GM19372 (cell line): Measurements from ENCODE around the gene GAST.
"Not testable (repeated sequence)": the region's sequence is repeated elsewhere in the genome, so short reads cannot be mapped to it uniquely, and the experiment has no call there.

Source experiments
- ATAC-seq: cut with Tn5 transposase; IDR thresholded peaks from one replicate; pipeline ENCODE4 v1.9.1; 2021; ENCODE audit warnings: mild to moderate bottlenecking, low read depth, moderate library complexity; ENCODE audit not compliant: unreplicated experiment

GAST gene, protein sequence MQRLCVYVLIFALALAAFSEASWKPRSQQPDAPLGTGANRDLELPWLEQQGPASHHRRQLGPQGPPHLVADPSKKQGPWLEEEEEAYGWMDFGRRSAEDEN

DNA sequence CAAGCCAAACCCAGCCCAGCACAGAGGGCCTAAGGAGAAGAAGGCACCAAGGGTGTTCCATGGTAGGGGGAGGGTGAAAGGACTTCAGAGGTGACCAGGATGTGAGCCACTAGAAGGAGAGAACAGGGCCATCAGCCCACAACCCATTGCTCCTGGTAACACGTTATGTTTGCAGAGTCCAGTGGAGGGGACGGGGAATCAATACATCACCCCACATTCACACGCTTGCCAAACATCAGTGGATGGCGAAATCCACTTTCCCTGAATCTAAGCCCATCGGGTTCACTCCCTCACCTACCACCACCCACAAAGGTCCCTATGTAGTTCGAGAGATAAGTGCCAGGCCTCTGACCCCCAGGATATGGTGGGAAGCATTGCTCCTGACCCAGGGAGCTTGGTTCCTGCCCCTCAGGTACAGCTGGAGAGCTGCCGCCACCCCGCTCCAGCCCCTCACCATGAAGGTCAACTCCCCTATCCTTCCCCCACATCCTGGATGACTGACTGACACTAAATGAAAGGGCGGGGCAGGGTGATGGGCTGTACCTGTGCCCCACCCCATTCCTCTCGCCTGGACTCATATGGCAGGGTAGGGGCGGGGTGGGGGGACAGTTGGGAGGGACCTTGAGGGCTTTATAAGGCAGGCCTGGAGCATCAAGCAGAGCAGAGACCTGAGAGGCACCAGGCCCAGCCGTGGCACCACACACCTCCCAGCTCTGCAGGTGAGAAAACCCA, at the start of gene GAST:
Gene GAST (plus strand): TSS at position 663 of the 732 bp plus-strand sequence. CDS start 3,106 bp downstream, outside the sequence.
- no peak for ATAC-seq

DNA sequence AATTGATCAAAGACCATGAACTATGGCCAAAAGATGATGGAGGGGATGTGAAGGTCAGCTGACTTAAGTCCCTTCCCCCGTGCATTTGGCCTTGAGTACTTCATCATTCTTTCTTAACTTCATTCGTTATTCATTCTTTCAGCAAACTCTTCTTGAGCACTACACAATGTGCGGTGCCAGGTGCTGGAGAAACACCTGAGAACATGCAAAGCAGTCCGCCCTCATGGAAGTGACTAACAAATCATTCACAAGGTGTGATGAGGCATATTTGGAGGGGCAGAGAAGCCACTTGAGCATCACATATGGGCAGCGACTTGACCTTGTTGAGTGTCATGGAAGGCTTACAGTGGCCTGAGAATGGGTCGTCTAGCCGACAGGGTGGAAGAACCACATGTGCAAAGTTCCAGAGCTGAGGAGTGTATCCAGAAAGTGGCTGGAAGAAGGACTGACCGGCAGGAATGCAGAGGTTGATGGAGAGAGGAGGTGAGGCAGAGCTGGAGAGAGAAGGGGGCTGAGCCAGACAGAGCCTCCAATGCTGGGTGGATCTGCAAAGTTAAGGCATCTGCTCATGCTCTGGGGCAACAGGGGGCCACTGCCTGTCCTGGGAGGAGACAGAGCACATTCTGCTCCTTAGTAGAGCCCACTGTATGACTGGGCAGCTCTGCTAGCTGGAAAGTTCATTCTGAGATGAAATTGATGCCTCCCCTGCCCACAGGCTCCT, 48.5 kb upstream of the GAST start:
- no peak for ATAC-seq

DNA sequence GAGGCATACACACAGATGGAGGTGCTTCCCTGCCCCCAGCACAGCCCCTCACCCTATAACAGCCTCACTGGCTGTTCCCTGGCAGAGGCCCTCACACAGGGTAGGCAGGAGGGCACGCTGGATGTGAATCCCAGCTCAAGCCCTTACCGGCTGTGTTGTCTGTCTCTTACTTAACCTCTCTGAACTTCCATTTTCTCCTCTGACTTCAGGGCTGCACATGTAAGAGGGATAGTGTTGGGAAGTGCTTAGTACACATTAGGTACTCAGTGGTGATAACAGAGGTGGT, 48.0 kb upstream of the GAST start:
- ATAC-seq, result no peak

DNA sequence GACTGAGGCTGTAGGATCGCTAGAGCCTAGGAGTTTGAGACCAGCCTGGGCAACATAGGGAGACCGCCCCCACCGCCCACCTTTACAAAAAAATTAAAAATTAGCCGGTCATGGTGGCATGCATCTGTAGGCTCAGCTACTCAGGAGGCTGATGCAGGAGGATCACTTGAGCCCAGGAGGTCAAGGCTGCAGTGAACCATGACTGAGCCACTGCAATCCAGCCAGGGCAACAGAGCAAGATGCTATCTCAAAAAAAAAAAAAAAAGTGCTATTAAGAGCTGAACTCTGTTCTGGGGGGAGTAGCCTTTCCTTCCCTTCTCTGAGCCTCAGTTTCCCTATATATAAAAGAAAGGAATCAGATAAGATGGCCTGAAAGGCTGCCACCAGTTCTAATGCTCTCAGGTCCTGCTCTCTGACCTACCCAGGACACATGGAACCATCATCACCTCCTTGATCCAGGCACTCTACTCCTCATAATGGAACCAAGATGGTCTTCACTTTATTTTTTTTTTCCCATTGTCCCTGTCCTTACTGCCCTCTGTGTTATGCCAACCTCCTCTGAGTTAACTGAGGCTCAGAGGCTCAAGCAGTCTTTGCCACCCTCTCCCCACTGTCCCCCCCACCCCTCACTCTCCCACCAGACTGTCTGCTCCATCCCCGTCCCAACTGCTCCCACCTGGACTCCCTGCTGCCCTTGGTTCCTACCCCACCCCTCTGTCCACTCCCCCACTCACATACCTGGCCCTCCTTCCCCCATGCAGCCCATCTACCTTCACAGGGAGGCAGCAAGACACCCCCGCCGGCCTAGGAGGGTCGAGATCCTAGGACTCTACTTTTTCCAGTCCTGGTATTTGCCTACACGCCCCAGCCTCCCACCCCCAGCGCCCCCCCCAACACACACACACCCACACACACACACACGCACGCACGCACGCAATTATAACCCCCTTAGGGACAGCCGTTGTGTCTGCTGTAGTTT, 47.3 kb upstream of the GAST start:
- no peak for ATAC-seq

DNA sequence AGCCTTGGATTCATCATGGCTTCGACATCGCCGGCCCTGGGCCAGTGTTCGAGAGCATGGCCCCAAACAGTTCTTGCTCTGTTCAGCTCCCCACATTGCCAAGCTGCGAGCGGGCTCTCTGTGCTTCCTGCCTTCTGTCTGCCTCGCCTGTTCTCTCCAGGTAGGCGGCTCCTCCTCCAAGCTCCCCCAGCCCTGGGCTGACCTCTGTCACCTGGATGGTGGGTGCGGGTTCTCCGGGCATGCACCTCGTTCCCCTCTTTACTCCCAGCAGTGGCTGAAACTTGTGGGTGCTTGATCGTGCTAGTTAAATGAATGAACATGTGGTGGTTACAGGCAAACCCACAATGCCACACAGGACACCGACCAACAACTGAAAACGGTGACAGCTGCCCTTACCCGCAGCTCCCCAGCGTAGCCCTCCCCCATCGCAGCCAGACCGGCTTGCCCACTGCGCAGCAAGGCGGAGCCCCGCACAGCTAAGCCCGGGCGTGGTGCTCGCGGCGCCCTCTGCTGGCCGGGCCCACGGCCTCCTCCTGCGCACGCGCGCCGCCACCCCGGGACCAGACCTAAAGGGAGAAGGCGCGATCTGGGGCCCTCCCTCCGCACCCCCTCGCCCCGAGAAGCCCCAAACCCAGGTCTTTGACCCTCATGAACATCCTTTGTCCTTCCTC, 46.4 kb upstream of the GAST start:
- ATAC-seq, result peak; percentile 59

DNA sequence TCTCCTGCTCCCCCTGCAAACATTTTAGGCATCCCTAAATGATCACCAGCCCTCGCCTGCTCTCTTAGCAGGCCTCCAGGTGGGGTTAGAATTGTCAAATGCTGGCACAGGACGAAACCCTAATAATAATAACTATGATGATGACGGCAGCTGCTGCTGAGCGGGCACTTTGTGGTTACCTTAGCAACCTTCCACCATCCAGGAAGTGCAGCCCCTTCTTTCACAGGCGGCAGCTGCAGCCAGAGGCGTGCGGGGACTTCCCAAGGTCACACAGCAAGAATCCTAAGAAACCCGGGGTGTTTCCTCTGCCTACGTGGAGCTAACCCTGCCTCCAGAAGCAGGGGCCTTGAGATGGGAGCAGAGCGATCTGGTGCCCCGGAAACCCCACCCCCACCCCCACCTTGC, 45.9 kb upstream of the GAST start:
- peak; percentile 29 for ATAC-seq

DNA sequence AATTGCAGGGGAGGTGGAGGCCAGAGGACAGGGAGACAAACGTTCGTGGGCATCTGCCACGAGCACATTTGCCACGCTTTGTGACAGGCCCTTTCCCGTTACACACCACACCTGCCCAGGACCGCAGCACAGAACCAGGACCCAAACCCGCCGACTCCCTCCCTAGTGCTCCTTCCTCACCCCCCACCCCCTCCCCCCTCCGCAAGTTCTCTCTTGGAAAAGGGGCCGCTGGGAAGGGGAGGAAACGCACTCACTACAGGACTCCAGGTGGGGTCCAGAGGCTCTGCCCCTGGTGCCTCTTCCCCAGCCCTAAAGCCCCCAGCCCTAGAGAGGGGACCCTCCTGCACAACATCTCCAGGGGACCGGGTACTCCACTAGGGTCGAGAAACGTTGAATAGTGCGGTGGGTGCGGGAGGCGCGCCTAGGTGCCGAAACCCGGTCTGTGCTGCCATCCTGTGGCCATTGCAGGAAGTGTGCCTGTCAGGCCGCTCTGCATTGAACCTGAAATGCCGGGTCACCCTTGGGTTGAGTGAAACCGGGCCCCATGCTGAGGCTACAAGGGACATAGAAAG, 45.3 kb upstream of the GAST start:
- ATAC-seq, result no peak

DNA sequence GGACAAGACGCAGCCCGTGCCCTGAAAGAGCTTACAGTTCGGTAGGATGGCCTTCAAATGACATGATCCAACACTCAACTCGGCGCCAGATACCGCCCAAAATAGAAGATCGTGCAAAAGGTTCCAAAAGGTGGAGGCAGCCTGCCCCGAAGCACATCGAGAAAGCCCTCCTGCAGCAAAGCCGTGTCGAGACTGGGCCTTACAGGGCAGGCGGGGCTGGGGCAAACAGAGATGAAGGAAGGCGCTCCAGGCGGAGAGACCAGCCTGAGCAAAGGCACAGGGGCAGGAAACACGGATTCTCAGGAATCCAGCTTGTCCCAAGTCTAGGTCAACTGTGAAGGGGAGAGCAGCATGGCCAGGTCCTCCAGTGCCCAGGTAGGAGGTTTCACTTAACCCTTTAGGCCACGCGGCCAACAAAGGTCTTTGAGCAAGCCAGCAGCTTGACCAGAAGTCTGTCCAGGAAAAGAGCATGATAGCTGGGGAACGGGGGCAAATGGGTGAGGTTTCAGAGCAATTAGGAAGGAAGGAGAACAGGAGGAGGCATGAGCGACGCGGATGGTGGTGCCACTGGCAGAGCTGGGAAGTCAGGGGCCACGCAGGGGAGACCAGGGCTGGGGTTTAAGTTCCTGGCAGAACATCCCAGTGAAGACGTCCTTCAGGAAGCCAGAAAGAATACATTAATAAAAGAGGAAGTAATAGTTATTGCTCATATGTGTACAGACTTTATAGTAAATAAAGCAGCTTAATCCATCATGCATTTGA, 44.7 kb upstream of the GAST start:
- no peak for ATAC-seq

DNA sequence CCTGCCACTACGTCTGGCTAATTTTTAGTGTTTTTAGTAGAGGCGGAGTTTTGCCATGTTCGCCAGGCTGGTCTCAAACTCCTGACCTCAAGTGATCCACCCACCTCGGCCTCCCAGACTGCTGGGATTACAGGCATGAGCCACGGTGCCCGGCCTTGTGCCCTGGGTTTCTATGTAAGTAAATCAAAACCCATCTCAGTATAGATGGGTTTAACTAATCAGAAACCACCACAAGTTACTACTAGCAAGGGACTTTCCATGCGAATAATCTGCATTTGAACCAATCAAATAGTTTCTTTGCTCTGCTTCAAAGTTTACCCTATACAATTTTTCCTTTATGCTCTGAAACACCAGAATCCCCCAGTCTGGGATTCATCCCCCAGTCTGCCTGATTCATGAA, 40.0 kb upstream of the GAST start:
- ATAC-seq, result no peak

DNA sequence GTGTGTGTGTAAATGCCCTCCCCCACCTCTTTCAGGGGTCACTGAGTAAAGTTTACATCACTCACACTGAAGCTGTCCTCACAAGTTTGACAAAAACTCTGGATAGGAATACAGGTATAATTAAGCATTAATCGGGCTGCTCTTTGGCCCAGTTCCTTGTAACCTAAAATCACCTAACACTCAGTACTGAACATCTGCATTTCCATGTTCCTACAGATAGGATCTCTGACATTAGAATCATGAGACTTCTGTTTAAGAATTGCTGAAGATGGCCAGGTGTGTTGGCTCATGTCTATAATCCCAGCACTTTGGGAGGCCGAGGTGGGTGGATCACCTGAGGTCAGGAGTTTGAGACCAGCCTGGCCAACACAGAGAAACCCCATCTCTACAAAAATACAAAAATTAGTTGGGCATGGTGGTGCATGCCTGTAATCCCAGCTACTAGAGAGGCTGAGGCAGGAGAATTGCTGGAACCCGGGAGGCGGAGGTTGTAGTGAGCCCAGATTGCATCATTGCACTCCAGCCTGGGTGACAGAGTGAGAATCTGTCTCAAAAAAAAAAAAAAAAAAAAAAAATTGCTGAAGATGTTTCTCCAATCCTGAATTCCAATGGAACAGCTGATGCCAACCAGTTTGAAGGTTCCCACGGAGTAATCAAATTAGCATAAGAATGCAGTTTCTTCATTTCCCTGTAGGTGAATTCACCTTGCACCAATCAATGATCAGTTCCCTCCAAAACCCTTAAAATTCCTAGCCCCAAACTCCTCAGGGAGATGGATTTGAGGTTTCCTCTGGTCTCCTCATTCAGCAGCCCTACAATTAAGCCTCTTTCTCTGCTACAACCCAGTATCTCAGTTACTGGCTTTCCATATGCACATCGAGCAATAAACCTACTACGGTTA, 36.7 kb upstream of the GAST start:
- ATAC-seq, result not testable (repeated sequence)

DNA sequence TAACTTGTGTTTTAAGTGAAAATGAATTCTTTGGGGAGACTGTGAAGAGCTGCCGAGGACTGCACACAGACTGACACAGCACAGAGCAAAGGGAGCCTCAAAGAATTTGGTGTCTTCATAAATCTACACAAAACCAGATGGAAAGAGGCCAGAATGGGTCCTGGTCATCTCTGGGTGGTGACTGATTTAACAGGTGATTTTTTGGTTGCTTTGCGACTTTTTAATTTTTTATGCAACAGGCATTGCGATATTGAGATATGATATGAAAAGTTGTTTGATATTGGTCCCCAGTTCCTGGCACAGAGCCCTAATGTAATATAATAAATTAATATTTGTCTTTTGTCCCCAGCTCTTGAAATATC, 36.1 kb upstream of the GAST start:
- ATAC-seq, result no peak

DNA sequence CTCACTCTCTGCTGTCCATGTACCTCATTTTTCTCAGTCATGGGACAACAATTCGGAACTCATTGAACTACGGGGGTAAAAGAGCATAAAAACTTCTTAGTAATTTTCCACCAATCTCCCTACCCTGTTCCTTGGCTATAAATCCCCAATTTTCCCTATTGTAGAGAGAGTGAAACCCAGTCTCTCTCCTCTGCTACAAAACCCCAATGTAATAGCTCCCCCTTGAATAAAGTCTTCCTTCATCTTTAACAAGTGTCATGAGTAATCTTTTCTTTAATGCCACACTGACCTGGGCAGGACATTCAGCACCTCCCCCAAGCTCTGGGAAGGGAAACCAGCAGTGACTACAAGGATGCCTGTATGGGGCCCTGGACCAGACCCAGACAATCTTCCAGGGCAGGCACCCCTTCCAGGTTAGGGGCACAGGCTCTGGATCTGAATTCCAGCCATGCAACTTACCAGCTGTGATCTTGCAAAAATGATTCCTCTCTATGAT, 33.7 kb upstream of the GAST start:
- ATAC-seq, result peak; percentile 12

DNA sequence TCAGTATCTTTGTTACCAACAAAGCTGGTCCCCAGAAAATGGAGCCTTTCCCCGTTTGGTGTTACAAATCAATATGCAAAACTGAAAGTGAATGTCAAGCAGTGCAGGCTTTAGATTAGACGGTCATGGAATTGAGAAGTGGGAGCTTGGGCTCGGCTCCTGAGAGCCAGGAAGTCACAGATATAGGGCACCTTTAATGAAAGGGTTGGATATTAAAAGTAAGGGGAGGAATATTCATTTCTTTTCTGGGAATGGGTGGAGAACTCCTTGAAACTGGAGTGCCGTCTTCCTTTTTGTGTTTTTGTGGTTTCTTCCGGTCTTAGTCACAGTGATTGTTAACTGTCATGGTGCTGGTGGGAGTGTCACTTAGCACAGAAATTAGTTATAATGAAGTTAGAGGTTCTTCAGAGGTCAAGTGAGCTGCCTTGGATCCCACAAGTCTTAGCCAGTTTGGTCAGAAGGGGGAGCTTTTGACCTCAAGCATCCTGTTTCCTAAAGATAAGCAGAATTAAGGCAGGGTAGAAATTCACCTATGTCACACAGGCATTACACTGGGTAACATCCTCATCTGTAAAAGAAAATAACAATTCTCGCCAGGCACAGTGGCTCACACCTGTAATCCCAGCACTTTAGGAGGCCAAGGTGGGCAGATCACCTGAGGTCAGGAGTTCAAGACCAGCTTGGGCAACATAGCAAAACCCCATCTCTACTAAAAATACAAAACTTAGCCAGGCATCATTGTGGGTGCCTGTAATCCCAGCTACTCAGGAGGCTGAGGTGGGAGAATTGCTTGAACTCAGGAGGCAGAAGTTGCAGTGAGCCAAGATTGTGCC, 33.0 kb upstream of the GAST start:
- ATAC-seq, result peak; percentile 60

DNA sequence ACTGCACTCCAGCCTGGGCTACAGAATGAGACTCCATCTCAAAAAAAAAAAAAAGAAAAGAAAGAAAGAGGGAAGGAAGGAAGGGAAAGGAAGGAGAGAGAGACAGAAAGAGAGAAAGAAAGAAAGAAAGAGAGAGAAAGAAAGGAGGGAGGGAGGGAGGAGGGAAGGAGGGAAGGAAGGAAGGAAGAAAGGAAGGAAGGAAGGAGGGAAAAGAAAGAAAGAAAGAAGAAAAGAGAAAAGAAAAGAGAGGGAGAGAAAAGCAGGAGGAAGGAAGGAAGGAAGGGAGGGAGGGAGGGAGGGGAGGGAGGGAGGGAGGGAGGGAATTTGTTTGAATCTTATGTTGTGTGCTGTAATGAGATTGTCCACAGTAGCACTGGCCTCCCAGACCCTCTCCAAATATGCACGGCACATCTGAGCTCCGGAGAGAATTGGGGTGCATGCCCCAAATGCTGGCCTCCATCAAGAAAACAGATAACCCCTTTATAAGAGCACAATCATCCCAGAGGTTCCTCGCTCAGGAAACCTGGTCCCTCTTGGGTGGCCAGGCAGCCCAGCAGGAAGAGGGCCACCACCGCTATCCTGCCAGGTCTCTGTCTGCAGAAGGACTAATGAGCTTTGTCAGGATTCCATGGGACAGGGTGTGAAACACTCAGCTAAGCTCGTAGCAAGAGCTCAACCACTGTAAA, 32.2 kb upstream of the GAST start:
- no peak for ATAC-seq

DNA sequence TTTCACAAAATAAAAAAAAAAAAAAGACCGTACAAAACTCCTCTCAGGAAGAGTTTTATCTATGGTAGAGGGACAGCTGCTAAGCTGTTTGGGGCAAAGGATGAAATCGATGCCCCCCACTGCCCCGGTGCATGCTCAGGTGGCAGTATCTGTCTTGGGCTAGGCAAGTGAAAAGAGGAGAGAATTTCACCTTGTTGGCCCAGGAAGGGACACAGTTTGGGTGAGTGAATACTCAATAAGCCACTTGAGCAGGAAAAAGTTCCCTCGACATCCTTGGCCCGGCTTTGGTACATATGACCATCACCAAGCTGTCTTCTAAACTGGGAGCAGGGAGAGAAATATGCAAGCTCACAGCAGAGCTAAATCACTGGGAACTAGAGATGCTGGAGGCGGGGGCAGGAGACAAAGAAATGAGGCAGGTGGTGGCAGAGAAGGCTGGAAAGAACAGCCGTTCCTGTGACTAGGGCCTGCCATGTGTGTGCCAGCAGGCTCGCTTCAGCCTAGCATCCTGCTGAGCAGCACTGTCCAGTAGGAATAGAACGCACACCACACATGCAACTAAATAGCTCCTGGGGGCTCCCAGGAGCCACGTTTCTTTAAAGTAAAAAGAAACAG, 31.6 kb upstream of the GAST start:
- ATAC-seq, result no peak

DNA sequence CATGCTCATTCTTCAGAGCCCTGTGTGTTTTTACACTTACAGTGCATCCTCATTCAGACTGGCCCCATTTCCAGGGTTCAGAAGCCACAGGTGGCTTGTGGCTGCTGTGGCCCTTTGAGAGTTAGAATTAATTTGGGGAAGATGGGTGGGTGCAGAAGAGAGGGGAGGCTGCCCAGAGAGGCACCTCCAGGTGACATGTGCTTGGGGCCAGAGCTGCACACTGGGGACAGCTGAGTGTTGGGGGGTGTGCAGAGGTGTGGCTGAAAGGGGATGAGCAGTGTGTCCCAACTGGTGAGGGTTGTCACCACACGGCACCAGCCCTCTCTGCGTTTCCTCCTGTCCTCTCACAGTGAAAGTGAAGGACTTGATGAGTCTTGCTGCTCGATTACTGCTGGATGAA, 30.4 kb upstream of the GAST start:
- no peak for ATAC-seq
